ENCODE measurements around the gene MAP3K20. TPM values are rescaled to one million over a fixed set of nuclear protein-coding genes. Genes with fewer than 3 reads are reported as not detected.
"Not testable (repeated sequence)": the region's sequence is repeated elsewhere in the genome, so short reads cannot be mapped to it uniquely, and the experiment has no call there.

Gene MAP3K20
- total RNA-seq, 3 donors from 2014 or later: 34.8 to 67.0 (median 42.9) TPM

- no peak for DNase-seq (ENCODE audit: low spot score in 2 of 2)
- Histone ChIP-seq H3K4me3 (no peak overlapping the region), H3K9me3 (no peaks in the 10 kb centered on the region), H3K27ac (no peak overlapping the region), H3K27me3 (no peaks in the 10 kb centered on the region), H3K4me1 (no peaks in the 10 kb centered on the region), H3K36me3 (no peaks in the 10 kb centered on the region)
- TF ChIP-seq POLR2AphosphoS5 (IDR thresholded peaks at IDR 0.05) (no peak), CTCF (IDR thresholded peaks at IDR 0.05) (no peak), POLR2A (IDR thresholded peaks at IDR 0.05) (no peak)
- intact Hi-C loops (cut with DNase I; ENCODE audit: low total_unique reads): no loop called here
These were observed 88.8 kb downstream of the MAP3K20 start for GRCh38 chr2:173164396-173164795.

- Histone ChIP-seq H3K27me3 (no peaks in the 10 kb centered on the region), H3K9me3 (no peaks in the 10 kb centered on the region), H3K27ac (no peak overlapping the region), H3K4me3 (no peak overlapping the region), H3K36me3 (no peaks in the 10 kb centered on the region), H3K4me1 (no peaks in the 10 kb centered on the region)
- no peak for DNase-seq (ENCODE audit: low spot score in 2 of 2)
- no peak for TF ChIP-seq CTCF (IDR thresholded peaks at IDR 0.05)
- TF ChIP-seq POLR2AphosphoS5 (IDR thresholded peaks at IDR 0.05): no peak
- TF ChIP-seq POLR2A (IDR thresholded peaks at IDR 0.05): no peak
- intact Hi-C loops (cut with DNase I; ENCODE audit: low total_unique reads): no loop called here
These were observed 90.0 kb downstream of the MAP3K20 start for GRCh38 chr2:173165443-173166238.

DNA sequence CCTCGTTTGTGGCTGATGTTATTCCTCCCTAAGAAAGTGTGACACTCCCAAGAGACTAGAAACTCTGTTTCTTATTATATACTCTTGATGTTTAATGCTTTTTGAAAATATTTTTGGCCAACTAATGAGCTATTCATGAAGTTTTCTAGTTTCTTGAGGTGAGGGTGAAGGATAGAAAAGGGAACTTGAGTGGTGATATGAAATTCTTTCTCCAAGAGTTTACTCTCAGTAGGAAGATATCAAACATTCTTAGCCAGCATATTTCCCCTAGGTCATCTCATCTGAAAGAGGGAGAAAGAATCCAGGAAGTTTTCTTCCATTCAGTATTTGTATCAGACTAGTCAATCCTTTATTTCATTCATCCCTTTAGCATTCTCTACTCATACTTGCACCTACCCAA lies 95.7 kb downstream of the MAP3K20 start:
- Histone ChIP-seq H3K4me1 (no peaks in the 10 kb centered on the region), H3K27me3 (no peaks in the 10 kb centered on the region), H3K36me3 (no peaks in the 10 kb centered on the region), H3K4me3 (no peak overlapping the region), H3K27ac (no peak overlapping the region), H3K9me3 (no peaks in the 10 kb centered on the region)
- TF ChIP-seq POLR2AphosphoS5 (IDR thresholded peaks at IDR 0.05): no peak
- no peak for TF ChIP-seq CTCF (IDR thresholded peaks at IDR 0.05)
- no peak for TF ChIP-seq POLR2A (IDR thresholded peaks at IDR 0.05)
- no peak for DNase-seq (ENCODE audit: low spot score in 2 of 2)
- intact Hi-C loops (cut with DNase I; ENCODE audit: low total_unique reads): no loop called here

DNA sequence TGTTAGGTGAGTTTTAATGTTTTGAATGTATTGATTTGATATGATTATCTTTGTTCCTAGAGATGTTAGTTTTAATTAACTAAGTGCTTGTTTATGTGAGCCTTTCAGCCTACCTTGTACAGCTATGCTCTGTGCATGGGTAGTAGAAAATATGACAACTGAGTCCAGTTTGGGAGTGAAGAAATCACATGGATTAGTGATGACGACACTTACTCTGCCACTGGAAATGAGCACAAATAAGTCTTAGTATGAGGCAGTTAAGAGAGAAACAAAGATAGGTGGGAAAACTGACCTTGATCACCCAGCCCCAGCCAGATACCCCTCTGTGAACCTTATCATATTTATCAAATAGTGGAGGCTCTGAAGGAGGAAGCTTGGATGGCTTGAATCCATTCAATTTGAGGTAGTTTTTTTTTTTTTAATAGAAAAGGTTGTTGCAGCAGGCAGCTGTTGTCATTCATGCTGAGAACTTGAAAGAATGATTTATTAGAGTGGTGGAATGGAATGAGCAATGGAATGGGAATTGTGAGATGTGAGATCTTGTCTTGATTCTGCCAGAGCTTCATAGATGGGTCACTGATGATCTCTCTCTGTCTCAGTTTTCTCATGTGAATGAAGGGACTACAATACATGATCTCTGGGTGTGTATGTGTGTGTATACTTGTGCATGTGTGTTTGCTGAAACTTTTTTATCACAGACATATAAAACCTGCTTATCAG lies 96.4 kb downstream of the MAP3K20 start:
- H3K9me3 ChIP-seq: no peaks in the 10 kb centered on the region
- H3K36me3 ChIP-seq: no peaks in the 10 kb centered on the region
- DNase-seq (ENCODE audit: low spot score in 2 of 2): no peak
- no peak for TF ChIP-seq POLR2AphosphoS5 (IDR thresholded peaks at IDR 0.05)
- no peak for TF ChIP-seq CTCF (IDR thresholded peaks at IDR 0.05)
- TF ChIP-seq POLR2A (IDR thresholded peaks at IDR 0.05): no peak
- H3K27ac ChIP-seq: no peak overlapping the region
- intact Hi-C loops (cut with DNase I; ENCODE audit: low total_unique reads): no loop called here
- no peak overlapping the region for H3K4me3 ChIP-seq
- H3K4me1 ChIP-seq: no peaks in the 10 kb centered on the region
- no peaks in the 10 kb centered on the region for H3K27me3 ChIP-seq

DNA sequence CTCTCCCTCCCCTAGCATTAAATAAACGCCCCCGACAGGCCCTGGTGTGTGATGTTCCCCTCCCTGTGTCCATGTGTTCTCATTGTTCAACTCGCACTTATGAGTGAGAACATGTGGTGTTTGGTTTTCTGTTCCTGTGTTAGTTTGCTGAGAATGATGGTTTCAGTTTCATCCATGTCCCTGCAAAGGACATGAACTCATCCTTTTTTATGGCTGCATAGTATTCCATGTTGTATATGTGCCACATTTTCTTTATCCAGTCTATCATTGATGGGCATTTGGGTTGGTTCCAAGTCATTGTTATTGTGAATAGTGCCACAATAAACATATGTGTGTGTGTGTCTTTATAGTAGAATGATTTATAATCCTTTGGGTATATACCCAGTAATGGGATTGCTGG lies 98.7 kb downstream of the MAP3K20 start:
- DNase-seq (ENCODE audit: low spot score in 2 of 2); H3K27me3 ChIP-seq; H3K27ac ChIP-seq; intact Hi-C loops (cut with DNase I; ENCODE audit: low total_unique reads); H3K36me3 ChIP-seq; H3K4me1 ChIP-seq; H3K4me3 ChIP-seq; H3K9me3 ChIP-seq: not testable (repeated sequence)
